Prostate gland (tissue), 2 donors: ENCODE data around the gene PLCB4.

Source experiments
- CTCF ChIP-seq, 4 experiments: fragments of 200-600 bp in 2 of 4; fragments of 450-650 bp in 2 of 4; sonication (generic) in 2 of 4; IDR thresholded peaks; 1 replicate in 3 of 4; 2 replicates in 1 of 4; pipeline ENCODE4 v1.5.1; 2016 to 2019; ENCODE audit warnings: antibody characterized with exemption in 4 of 4, mild to moderate bottlenecking in 2 of 4, moderate library complexity in 2 of 4
- POLR2A ChIP-seq: fragments of 450-650 bp; IDR thresholded peaks from one replicate; pipeline ENCODE4 v1.6.1; 2016; ENCODE audit warnings: antibody characterized with exemption, mild to moderate bottlenecking
- POLR2AphosphoS5 ChIP-seq: sonication (generic); formaldehyde crosslinking; IDR thresholded peaks from one replicate; pipeline ENCODE4 v1.6.1; 2017; ENCODE audit warnings: antibody characterized with exemption

GRCh38 chr20:9408422-9409300 lies 339.8 kb downstream of the PLCB4 start:
- no peak for TF ChIP-seq CTCF (IDR thresholded peaks at IDR 0.05)
- TF ChIP-seq POLR2A, result no peak
- no peak for TF ChIP-seq POLR2AphosphoS5
